Colon (tissue), 2 donors: ENCODE results near the gene RNF207.

Experiments used
- FAIRE-seq: peaks from 2 replicates; lab custom pipeline; 2012; peaks lifted over from hg19 to GRCh38; lab: Jason Lieb, UNC
- donor health status: control.
- donor health status: control.

Gene RNF207

DNA sequence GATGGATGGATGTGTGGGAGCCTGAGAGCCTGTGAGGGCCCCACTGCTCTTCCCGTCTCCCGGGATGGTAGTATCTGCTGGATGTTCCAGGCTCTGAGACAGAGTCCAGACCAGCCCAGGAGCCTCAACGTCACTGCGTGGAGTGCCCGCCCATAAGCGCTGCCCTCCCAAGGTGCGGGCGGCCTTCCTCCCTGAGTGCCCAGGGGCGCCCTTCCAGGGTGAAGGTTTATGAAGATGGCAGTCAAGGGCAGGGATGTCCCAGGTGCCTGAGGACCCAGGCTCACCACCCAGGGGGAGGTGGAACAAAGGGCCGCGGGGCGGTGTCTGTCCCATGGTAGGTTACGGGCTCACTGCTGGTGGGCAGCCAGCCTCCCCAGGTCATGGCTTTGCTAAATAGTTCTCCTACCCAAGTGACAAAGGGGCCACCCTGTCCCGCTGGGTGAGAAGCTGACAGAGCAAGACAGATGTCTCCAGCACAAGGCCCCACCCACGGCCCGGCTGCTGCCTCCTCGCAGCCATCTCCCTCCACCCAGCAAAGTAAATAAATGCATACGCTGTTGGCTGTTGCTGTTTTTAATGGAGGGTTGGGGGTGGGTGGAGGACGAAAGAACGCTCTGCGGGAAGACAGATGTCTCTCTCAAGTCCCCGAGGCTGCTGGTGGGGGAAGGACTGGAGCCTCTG is 63.9 kb downstream of the RNF207 start:
- FAIRE-seq: no peak

- FAIRE-seq: no peak
These were observed 64.5 kb downstream of the RNF207 start for GRCh38 chr1:6270401-6270800.
